DOHH2 (cell line): ENCODE measurements around the gene DDX4.

Experiments used
- CTCF ChIP-seq: fragments of 200-600 bp; sonication (generic); IDR thresholded peaks from one replicate; pipeline ENCODE4 v1.5.1; 2014; ENCODE audit warnings: antibody characterized with exemption, mild to moderate bottlenecking, low read depth, low read length; ENCODE audit not compliant: poor library complexity, severe bottlenecking
- EZH2phosphoT487 ChIP-seq: fragments of 200-600 bp; sonication (generic); IDR thresholded peaks from 2 replicates; pipeline ENCODE4 v1.6.1; 2017; ENCODE audit warnings: borderline replicate concordance, mild to moderate bottlenecking, antibody characterized with exemption, low read length, moderate library complexity, mixed read lengths

- TF ChIP-seq CTCF (no peak), EZH2phosphoT487 (no peak)
These were observed 23.1 kb upstream of the DDX4 start for GRCh38 chr5:55714749-55715148.
